Transverse colon (tissue), 4 donors: ENCODE measurements around the gene MYO16.

ENCODE experiments used
- EP300 ChIP-seq: sonication (generic); formaldehyde crosslinking; IDR thresholded peaks from one replicate; pipeline ENCODE4 v1.6.1; 2017; ENCODE audit warnings: antibody characterized with exemption, low read depth
- POLR2AphosphoS5 ChIP-seq, 3 donors: sonication (generic); formaldehyde crosslinking; IDR thresholded peaks; one replicate each; pipeline ENCODE4 v1.6.1; 2016; ENCODE audit warnings: antibody characterized with exemption in 3 of 3
- TF ChIP-seq, protein P1 (sequence below), 5 experiments: fragments of 200-600 bp in 3 of 5; fragments of 450-650 bp in 2 of 5; sonication (generic) in 3 of 5; IDR thresholded peaks; 1 replicate in 2 of 5; 2 replicates in 3 of 5; pipeline ENCODE4 v1.5.1; 2016 to 2017; ENCODE audit warnings: antibody characterized with exemption in 5 of 5, inconsistent platforms in 3 of 5, mild to moderate bottlenecking in 2 of 5, moderate library complexity in 1 of 5

DNA sequence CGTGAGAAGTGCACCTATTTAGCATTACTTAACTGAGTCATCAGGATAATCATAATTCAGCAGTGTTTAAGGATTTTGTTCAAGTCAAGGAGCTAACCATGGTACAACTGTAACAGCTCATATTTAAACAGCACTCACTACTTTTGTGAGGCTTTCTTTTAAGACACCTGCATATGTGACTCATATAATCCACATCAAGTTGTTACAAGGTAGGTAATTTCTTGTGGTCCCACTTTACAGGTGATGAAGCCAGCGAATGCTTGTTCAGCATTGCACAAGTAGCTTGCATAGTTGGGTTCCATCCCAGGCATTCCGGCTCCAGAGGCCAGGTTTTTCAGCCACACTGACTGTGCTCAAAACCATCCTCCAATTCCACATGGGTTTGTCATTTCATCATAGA, 569.2 kb downstream of the MYO16 start:
- TF ChIP-seq POLR2AphosphoS5 (IDR thresholded peaks at IDR 0.05) (no peak), EP300 (no peak)
- TF ChIP-seq, protein P1, sequence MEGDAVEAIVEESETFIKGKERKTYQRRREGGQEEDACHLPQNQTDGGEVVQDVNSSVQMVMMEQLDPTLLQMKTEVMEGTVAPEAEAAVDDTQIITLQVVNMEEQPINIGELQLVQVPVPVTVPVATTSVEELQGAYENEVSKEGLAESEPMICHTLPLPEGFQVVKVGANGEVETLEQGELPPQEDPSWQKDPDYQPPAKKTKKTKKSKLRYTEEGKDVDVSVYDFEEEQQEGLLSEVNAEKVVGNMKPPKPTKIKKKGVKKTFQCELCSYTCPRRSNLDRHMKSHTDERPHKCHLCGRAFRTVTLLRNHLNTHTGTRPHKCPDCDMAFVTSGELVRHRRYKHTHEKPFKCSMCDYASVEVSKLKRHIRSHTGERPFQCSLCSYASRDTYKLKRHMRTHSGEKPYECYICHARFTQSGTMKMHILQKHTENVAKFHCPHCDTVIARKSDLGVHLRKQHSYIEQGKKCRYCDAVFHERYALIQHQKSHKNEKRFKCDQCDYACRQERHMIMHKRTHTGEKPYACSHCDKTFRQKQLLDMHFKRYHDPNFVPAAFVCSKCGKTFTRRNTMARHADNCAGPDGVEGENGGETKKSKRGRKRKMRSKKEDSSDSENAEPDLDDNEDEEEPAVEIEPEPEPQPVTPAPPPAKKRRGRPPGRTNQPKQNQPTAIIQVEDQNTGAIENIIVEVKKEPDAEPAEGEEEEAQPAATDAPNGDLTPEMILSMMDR (IDR thresholded peaks at IDR 0.05) = no peak
